Activated CD8-positive, alpha-beta T cell treated with anti-CD3 and anti-CD28 coated beads, Interleukin-2, amount 10 ng/mL, durations not matched to agents 7 days and 5 days (primary cell): ENCODE measurements around the gene GNB1L. TPM values are rescaled to one million over a fixed set of nuclear protein-coding genes. Genes with fewer than 3 reads are reported as not detected.
"Not testable (repeated sequence)": the region's sequence is repeated elsewhere in the genome, so short reads cannot be mapped to it uniquely, and the experiment has no call there.

Experiments
- ATAC-seq: fragments of 150-1000 bp; cut with Tn5 transposase; one replicate; pipeline ENCODE4 v1.10.0; 2021; ENCODE audit warnings: moderate library complexity
- CTCF ChIA-PET: fragments of 350-600 bp; sonication (Branson Sonifier 250); formaldehyde crosslinking; loops from one replicate; lab custom pipeline; 2021; ENCODE audit warnings: antibody characterized with exemption; lab: Charles Lee
- POLR2A ChIA-PET: fragments of 350-600 bp; sonication (Branson Sonifier 250); formaldehyde crosslinking; loops from one replicate; lab custom pipeline; 2021; ENCODE audit warnings: antibody characterized with exemption; lab: Charles Lee
- DNase-seq: peaks from one replicate; pipeline ENCODE4 v3.0.0-alpha.2; 2020
- H3K27ac Mint-ChIP-seq: one replicate; pipeline ENCODE4 v1.8.0; 2021; ENCODE audit warnings: mild to moderate bottlenecking, mixed read lengths
- H3K27me3 Mint-ChIP-seq: one replicate; pipeline ENCODE4 v1.8.0; 2021; ENCODE audit warnings: low read depth, mixed read lengths
- H3K36me3 Mint-ChIP-seq: one replicate; pipeline ENCODE4 v1.8.0; 2021; ENCODE audit warnings: low read depth, mixed read lengths
- H3K4me1 Mint-ChIP-seq: one replicate; pipeline ENCODE4 v1.8.0; 2021; ENCODE audit warnings: low read depth, mixed read lengths
- H3K4me3 Mint-ChIP-seq: one replicate; pipeline ENCODE4 v1.8.0; 2021; ENCODE audit warnings: mild to moderate bottlenecking, mixed read lengths
- H3K9me3 Mint-ChIP-seq: one replicate; pipeline ENCODE4 v1.8.0; 2022; ENCODE audit warnings: mixed read lengths; ENCODE audit not compliant: insufficient read depth
- total RNA-seq, 2 experiments: library from RNA; stranded (reverse); gene quantifications; one replicate each; pipeline ENCODE4 v1.2.3, GENCODE V29; 2021

Gene GNB1L
- total RNA-seq, 2 experiments from 2014 or later: 9.7 to 10.3 TPM

GRCh38 chr22:19836512-19836911 lies 18.2 kb downstream of the GNB1L start:
- ATAC-seq: no peak
- POLR2A ChIA-PET: no interaction called here
- no peak overlapping the region for H3K4me3 Mint-ChIP-seq
- no peak for DNase-seq
- H3K36me3 Mint-ChIP-seq: peaks cover 1% of the 10 kb centered on the region
- no peak overlapping the region for H3K27ac Mint-ChIP-seq
- H3K27me3 Mint-ChIP-seq: no peaks in the 10 kb centered on the region
- H3K9me3 Mint-ChIP-seq: no peaks in the 10 kb centered on the region
- peaks cover 6% of the 10 kb centered on the region for H3K4me1 Mint-ChIP-seq
- CTCF ChIA-PET: interaction anchor here (0.8 kb wide), 1 partner anchor 106 kb away, joined by 3 read pairs; no protein-coding TSS in a partner anchor

DNA sequence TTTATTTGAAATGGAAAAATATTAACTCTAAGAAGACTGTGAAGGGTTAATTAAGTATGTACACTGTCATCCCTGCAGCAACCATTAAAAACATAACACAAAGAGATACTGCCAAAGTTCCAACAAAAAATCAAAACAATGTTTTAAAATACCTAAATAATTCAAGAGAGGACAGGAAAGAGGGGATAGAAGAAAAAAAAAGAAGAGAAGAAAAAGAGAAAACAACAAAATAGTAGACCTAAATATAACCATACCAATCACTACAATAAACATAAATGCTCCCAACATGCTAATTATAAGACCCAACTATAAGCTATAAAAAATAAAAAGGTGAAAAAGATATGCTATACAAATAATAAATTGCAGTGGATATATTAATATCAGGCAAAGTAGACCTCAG lies 20.1 kb downstream of the GNB1L start:
- ChIA-PET CTCF (no interaction called here), POLR2A (no interaction called here)
- Mint-ChIP-seq H3K27ac (no peak overlapping the region), H3K27me3 (no peaks in the 10 kb centered on the region), H3K4me1 (peaks cover 6% of the 10 kb centered on the region), H3K4me3 (no peak overlapping the region), H3K36me3 (peaks cover 1% of the 10 kb centered on the region), H3K9me3 (no peaks in the 10 kb centered on the region)
- no peak for DNase-seq
- no peak for ATAC-seq

DNA sequence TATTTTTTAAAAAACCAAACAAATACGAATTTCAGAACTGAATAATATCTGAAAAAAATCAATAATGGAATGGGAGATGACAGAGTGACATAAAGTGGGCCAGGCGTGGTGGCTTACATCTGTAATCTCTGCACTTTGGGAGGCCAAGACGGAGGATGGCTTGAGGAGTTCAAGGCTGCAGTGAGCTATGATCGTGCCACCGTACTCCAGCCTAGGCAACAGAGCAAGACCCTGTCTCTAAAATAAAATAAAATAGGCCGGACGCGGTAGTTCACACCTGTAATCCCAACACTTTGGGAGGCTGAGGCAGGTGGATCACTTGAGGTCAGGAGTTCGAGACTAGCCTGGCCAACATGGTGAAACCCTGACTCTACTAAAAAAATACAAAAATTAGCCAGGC lies 21.3 kb downstream of the GNB1L start:
- H3K4me3 Mint-ChIP-seq, H3K27ac Mint-ChIP-seq, H3K4me1 Mint-ChIP-seq, H3K27me3 Mint-ChIP-seq, DNase-seq, H3K9me3 Mint-ChIP-seq, POLR2A ChIA-PET, ATAC-seq, H3K36me3 Mint-ChIP-seq: not testable (repeated sequence)
- CTCF ChIA-PET: interaction anchor here (1.0 to 1.3 kb wide), 3 partner anchors 12 to 77 kb away, joined by 3 to 4 read pairs (median 3); no protein-coding TSS in a partner anchor

GRCh38 chr22:19832476-19833108 lies 22.1 kb downstream of the GNB1L start:
- Mint-ChIP-seq H3K9me3 (no peaks in the 10 kb centered on the region), H3K27ac (no peak overlapping the region), H3K27me3 (no peaks in the 10 kb centered on the region), H3K36me3 (peaks cover 1% of the 10 kb centered on the region), H3K4me3 (no peak overlapping the region), H3K4me1 (peaks cover 6% of the 10 kb centered on the region)
- DNase-seq (no peak), ATAC-seq (no peak)
- ChIA-PET POLR2A (interaction anchor here (0.8 kb wide), 1 partner anchor 9 kb away, joined by 5 read pairs; no protein-coding TSS in a partner anchor), CTCF (interaction anchor here (0.8 to 1.3 kb wide), 5 partner anchors 12 to 103 kb away, joined by 3 to 8 read pairs (median 3); no protein-coding TSS in a partner anchor)

DNA sequence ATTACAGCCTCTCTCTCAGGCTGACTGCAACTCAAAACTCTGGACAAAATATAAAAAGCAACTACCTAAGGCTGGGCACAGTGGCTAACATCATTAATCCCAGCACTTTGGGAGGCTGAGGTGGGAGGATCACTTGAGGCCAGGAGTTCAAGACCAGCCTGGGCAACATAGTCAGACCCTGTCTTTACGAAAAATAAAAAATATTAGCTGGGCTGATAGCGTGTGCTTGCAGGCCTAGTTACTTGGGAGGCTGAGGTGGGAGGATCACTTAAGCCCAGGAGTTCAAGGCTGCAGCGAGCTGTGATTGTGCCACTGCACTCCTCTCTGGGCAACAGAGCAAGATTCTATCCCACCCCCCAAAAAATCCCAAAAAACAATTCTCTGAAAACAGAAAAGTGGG lies 22.7 kb downstream of the GNB1L start:
- H3K36me3 Mint-ChIP-seq, DNase-seq, H3K27ac Mint-ChIP-seq, H3K27me3 Mint-ChIP-seq, ATAC-seq, H3K4me3 Mint-ChIP-seq, H3K4me1 Mint-ChIP-seq, H3K9me3 Mint-ChIP-seq: not testable (repeated sequence)
- CTCF ChIA-PET: interaction anchor here (1.0 to 1.3 kb wide), 3 partner anchors 17 to 102 kb away, joined by 3 to 8 read pairs (median 3); no protein-coding TSS in a partner anchor
- POLR2A ChIA-PET: interaction anchor here (0.8 kb wide), 1 partner anchor 10 kb away, joined by 5 read pairs; no protein-coding TSS in a partner anchor

DNA sequence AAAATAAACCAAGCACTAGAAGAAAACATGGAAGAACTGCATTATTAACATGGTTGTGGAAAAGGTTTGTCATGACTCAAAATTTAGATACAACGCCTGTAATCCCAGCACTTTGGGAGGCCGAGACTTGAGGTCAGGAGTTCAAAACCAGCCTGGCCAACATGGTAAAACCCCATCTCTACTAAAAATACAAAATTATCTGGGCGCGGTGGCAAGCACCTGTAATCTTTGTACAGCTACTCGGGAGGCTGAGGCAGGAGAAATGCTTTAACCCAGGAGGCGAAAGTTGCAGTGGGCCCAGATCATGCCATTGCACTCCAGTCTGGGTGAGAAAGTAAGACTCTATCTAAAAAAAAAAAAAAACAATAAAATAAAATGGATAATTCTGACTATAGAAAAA lies 23.7 kb downstream of the GNB1L start:
- ChIA-PET POLR2A (no interaction called here), CTCF (no interaction called here)
- Mint-ChIP-seq H3K9me3 (no peaks in the 10 kb centered on the region), H3K27ac (no peak overlapping the region), H3K27me3 (no peaks in the 10 kb centered on the region), H3K4me1 (peaks cover 6% of the 10 kb centered on the region), H3K36me3 (peaks cover 1% of the 10 kb centered on the region), H3K4me3 (no peak overlapping the region)
- ATAC-seq: no peak
- DNase-seq: no peak

DNA sequence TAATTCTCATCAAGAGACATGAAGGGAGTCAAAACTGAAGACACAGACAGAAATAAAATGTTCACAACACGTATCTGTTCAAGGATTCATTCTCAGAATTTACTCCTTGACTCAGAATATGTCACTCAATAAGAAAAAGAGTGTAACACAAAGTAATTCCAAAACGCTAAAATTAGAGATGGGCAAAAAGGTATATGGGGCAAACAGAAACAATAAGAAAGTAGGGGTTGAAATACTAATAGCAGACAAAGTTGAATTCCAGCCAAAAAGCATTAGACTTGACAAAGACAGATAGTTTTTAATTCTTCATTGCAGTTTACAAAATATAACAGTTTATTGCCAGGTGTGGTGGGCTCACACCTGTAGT lies 26.7 kb downstream of the GNB1L start:
- H3K36me3 Mint-ChIP-seq: no peaks in the 10 kb centered on the region
- POLR2A ChIA-PET: no interaction called here
- H3K9me3 Mint-ChIP-seq: no peaks in the 10 kb centered on the region
- H3K27me3 Mint-ChIP-seq: no peaks in the 10 kb centered on the region
- no peak overlapping the region for H3K4me3 Mint-ChIP-seq
- CTCF ChIA-PET: no interaction called here
- no peak for DNase-seq
- no peak overlapping the region for H3K27ac Mint-ChIP-seq
- H3K4me1 Mint-ChIP-seq: peaks cover 5% of the 10 kb centered on the region
- no peak for ATAC-seq

GRCh38 chr22:19827341-19828034 lies 27.2 kb downstream of the GNB1L start:
- H3K9me3 Mint-ChIP-seq: no peaks in the 10 kb centered on the region
- H3K27ac Mint-ChIP-seq: no peak overlapping the region

GRCh38 chr22:19826619-19826950 lies 28.1 kb downstream of the GNB1L start:
- CTCF ChIA-PET: interaction anchor here (1.0 kb wide), 1 partner anchor 18 kb away, joined by 3 read pairs; no protein-coding TSS in a partner anchor
- DNase-seq: no peak
- Mint-ChIP-seq H3K4me1 (no peaks in the 10 kb centered on the region), H3K36me3 (no peaks in the 10 kb centered on the region), H3K9me3 (no peaks in the 10 kb centered on the region), H3K27me3 (no peaks in the 10 kb centered on the region), H3K27ac (no peak overlapping the region), H3K4me3 (no peak overlapping the region)
- POLR2A ChIA-PET: no interaction called here
- no peak for ATAC-seq

More at GRCh38 chr22:19827341-19828034, 27.2 kb downstream of the GNB1L start:
- POLR2A ChIA-PET: no interaction called here
- Mint-ChIP-seq H3K36me3 (no peaks in the 10 kb centered on the region), H3K4me3 (no peak overlapping the region), H3K27me3 (no peaks in the 10 kb centered on the region), H3K4me1 (no peaks in the 10 kb centered on the region)
- no peak for DNase-seq
- no peak for ATAC-seq
- CTCF ChIA-PET: interaction anchor here (1.0 kb wide), 1 partner anchor 17 kb away, joined by 3 read pairs; no protein-coding TSS in a partner anchor

DNA sequence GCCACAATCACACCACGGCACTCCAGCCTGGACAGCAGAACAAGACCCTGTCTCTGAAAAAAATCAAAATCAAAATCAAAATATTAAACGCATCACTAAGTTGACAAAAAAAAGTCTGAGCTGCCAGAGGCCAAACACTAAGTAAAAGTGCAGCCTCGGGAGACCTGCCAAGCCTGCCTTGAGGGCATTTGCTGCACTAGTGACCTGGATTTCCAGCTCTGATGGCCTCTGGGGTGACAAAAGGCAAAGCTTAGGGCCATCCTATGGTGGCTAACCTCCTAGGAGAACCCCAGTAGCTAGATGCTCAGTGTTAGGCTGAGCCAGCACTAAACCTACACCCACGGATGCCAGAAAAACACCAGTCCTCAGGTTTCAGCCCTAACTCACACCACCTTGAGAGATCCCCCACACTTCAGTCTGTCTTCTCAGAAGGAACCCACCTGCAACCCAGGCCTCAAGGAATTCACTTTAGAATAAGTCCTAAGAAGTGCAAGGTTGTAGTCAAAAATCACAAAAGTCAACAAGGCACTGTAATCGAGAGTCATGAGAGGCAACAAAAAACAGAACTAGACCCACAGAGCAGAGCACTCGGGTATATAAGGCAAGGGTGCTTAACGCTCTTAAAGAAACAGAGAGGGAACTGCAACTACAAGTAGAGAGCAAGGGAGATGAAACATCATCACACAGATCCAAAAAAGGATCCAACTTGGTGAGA lies 28.6 kb downstream of the GNB1L start:
- Mint-ChIP-seq H3K27ac (no peak overlapping the region), H3K4me3 (no peak overlapping the region), H3K36me3 (no peaks in the 10 kb centered on the region), H3K4me1 (no peaks in the 10 kb centered on the region), H3K27me3 (no peaks in the 10 kb centered on the region), H3K9me3 (no peaks in the 10 kb centered on the region)
- DNase-seq (no peak), ATAC-seq (no peak)
- ChIA-PET POLR2A (no interaction called here), CTCF (interaction anchor here (1.0 kb wide), 1 partner anchor 19 kb away, joined by 3 read pairs; no protein-coding TSS in a partner anchor)

DNA sequence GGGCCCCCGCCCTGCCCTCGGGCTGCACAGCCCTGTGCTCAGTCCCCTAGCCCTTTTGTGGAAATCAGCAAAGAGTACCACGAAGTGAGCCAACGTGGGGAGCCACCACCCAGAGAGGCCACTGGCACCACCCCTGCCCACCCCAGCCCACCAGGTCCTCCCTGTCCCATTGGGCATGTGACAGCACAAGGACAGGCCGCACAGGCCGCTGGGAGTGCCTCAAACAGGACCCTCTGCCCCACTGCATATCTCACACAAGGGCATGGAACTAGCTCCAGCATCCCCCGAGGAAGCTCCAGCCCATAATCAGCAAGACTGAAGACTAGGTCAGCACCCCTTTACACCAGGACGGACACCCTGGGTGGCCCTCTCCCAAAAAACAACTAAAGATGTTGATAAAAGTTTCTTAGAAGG lies 29.7 kb downstream of the GNB1L start:
- Mint-ChIP-seq H3K27me3 (no peaks in the 10 kb centered on the region), H3K9me3 (no peaks in the 10 kb centered on the region), H3K36me3 (no peaks in the 10 kb centered on the region), H3K4me1 (no peaks in the 10 kb centered on the region), H3K4me3 (no peak overlapping the region), H3K27ac (no peak overlapping the region)
- ChIA-PET CTCF (no interaction called here), POLR2A (no interaction called here)
- DNase-seq (no peak), ATAC-seq (no peak)
